Nucleus accumbens (tissue), 56 donors: ENCODE data around the gene SLC10A7.
A peak's percentile ranks its signal among the peaks of the same experiment; 100 is the strongest.

ENCODE experiments used
- DNase-seq, 56 donors: peaks; one replicate each; lab custom pipeline; 2025; lab: John Stamatoyannopoulos, UW

Gene SLC10A7

GRCh38 chr4:146235654-146236177 lies 286.0 kb downstream of the SLC10A7 start:
- no peak for DNase-seq

- no peak for DNase-seq
Measured at GRCh38 chr4:146232131-146232722, 289.5 kb downstream of the SLC10A7 start.

GRCh38 chr4:146229406-146229805 lies 292.3 kb downstream of the SLC10A7 start:
- no peak for DNase-seq

GRCh38 chr4:146224326-146224966 lies 297.3 kb downstream of the SLC10A7 start:
- DNase-seq: peak in 11 of 56 donors; percentile 10 to 48 (median 15)

- DNase-seq: no peak
Measured at GRCh38 chr4:146222313-146222712, 299.4 kb downstream of the SLC10A7 start.

- no peak for DNase-seq
Measured at GRCh38 chr4:146214238-146214637, 307.5 kb downstream of the SLC10A7 start, which contains the start of gene REELD1. REELD1 (plus strand) TSS chr4:146214538; CDS start chr4:146216953, 2,415 bp downstream.

- DNase-seq: peak in 1 of 56 donors; percentile 21
Measured at GRCh38 chr4:146212781-146213180, 309.0 kb downstream of the SLC10A7 start.

GRCh38 chr4:146211440-146211839 lies 310.3 kb downstream of the SLC10A7 start:
- peak in 5 of 56 donors; percentile 3 to 27 (median 9) for DNase-seq

- no peak for DNase-seq
Measured at GRCh38 chr4:146210890-146211289, 310.9 kb downstream of the SLC10A7 start.

- peak in 9 of 56 donors; percentile 4 to 30 (median 19) for DNase-seq
Measured at GRCh38 chr4:146207410-146207809, 314.3 kb downstream of the SLC10A7 start.
